Activated naive CD8-positive, alpha-beta T cell treated with anti-CD3 and anti-CD28 coated beads, Interleukin-2, amount 10 ng/mL, durations not matched to agents 7 days and 5 days (primary cell): ENCODE measurements around the gene PLEKHN1. TPM values are rescaled to one million over a fixed set of nuclear protein-coding genes. Genes with fewer than 3 reads are reported as not detected.
"Not testable (repeated sequence)": the region's sequence is repeated elsewhere in the genome, so short reads cannot be mapped to it uniquely, and the experiment has no call there.

Source experiments
- ATAC-seq: fragments of 150-1000 bp; cut with Tn5 transposase; one replicate; pipeline ENCODE4 v1.10.0; 2021; ENCODE audit warnings: low read depth, moderate library complexity
- POLR2A ChIA-PET: fragments of 350-600 bp; sonication (Branson Sonifier 250); formaldehyde crosslinking; loops from one replicate; lab custom pipeline; 2021; ENCODE audit warnings: antibody characterized with exemption; lab: Charles Lee
- DNase-seq: peaks from one replicate; pipeline ENCODE4 v3.0.0; 2021
- H3K27ac Mint-ChIP-seq: one replicate; pipeline ENCODE4 v1.8.0; 2022; ENCODE audit warnings: mild to moderate bottlenecking, mixed read lengths
- H3K27me3 Mint-ChIP-seq: one replicate; pipeline ENCODE4 v1.8.0; 2022; ENCODE audit warnings: mild to moderate bottlenecking, moderate library complexity, mixed read lengths
- H3K36me3 Mint-ChIP-seq: one replicate; pipeline ENCODE4 v1.8.0; 2021; ENCODE audit warnings: mild to moderate bottlenecking, mixed read lengths
- H3K4me1 Mint-ChIP-seq: one replicate; pipeline ENCODE4 v1.8.0; 2021; ENCODE audit warnings: mixed read lengths
- H3K4me3 Mint-ChIP-seq: one replicate; pipeline ENCODE4 v1.8.0; 2022; ENCODE audit warnings: mild to moderate bottlenecking, moderate library complexity, mixed read lengths
- H3K9me3 Mint-ChIP-seq: one replicate; pipeline ENCODE4 v1.8.0; 2021; ENCODE audit warnings: mixed read lengths
- total RNA-seq, 2 experiments: library from RNA; stranded (reverse); gene quantifications; one replicate each; pipeline ENCODE4 v1.2.3, GENCODE V29; 2021

PLEKHN1 gene
- total RNA-seq, 2 experiments from 2014 or later: 3.0 to 4.8 TPM

- H3K27ac Mint-ChIP-seq: no peak overlapping the region
- no peaks in the 10 kb centered on the region for H3K4me1 Mint-ChIP-seq
- H3K27me3 Mint-ChIP-seq: peaks cover 5% of the 10 kb centered on the region
- peaks cover 3% of the 10 kb centered on the region for H3K9me3 Mint-ChIP-seq
- no peak overlapping the region for H3K4me3 Mint-ChIP-seq
- DNase-seq (no peak), ATAC-seq (no peak)
- POLR2A ChIA-PET: no interaction called here
- H3K36me3 Mint-ChIP-seq: peaks cover 1% of the 10 kb centered on the region
Measured at GRCh38 chr1:974293-974640, 8.0 kb downstream of the PLEKHN1 start.

- ATAC-seq (no peak), DNase-seq (no peak)
- Mint-ChIP-seq H3K36me3 (peaks cover 1% of the 10 kb centered on the region), H3K27me3 (peaks cover 5% of the 10 kb centered on the region), H3K4me1 (no peaks in the 10 kb centered on the region), H3K9me3 (no peaks in the 10 kb centered on the region), H3K27ac (no peak overlapping the region), H3K4me3 (no peak overlapping the region)
- POLR2A ChIA-PET: no interaction called here
Measured at GRCh38 chr1:974687-975328, 8.5 kb downstream of the PLEKHN1 start.

DNA sequence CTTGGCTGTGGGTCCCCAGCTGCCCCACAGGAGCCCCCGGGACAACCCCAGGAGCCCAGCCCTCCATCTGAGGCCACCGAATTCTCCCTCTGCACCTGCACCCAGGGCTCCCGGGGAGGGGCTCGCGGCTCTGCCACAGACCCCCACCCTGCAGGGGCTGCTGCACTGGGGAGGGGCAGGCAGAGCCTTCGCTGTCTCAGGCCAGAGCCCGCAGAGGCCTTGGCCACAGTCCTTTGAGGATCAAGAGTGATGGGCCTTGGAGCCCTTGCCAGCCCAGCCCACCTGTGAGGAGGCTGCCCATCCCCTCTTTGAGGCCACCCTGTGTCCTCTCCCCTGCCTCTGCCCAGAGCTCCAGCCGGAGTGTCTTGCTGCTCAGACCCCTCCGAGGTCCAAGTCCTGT lies 9.1 kb downstream of the PLEKHN1 start:
- H3K4me1 Mint-ChIP-seq: no peaks in the 10 kb centered on the region
- peaks cover 1% of the 10 kb centered on the region for H3K36me3 Mint-ChIP-seq
- peaks cover 5% of the 10 kb centered on the region for H3K27me3 Mint-ChIP-seq
- POLR2A ChIA-PET: no interaction called here
- ATAC-seq (no peak), DNase-seq (no peak)
- no peak overlapping the region for H3K27ac Mint-ChIP-seq
- H3K4me3 Mint-ChIP-seq: no peak overlapping the region
- no peaks in the 10 kb centered on the region for H3K9me3 Mint-ChIP-seq

GRCh38 chr1:975896-976683 lies 9.8 kb downstream of the PLEKHN1 start:
- POLR2A ChIA-PET: no interaction called here
- Mint-ChIP-seq H3K4me1 (no peaks in the 10 kb centered on the region), H3K36me3 (peaks cover 1% of the 10 kb centered on the region), H3K9me3 (no peaks in the 10 kb centered on the region), H3K27ac (no peak overlapping the region), H3K27me3 (peaks cover 5% of the 10 kb centered on the region), H3K4me3 (no peak overlapping the region)
- DNase-seq (peak; percentile 67), ATAC-seq (peak; percentile 67)

- H3K9me3 Mint-ChIP-seq, ATAC-seq, H3K36me3 Mint-ChIP-seq, H3K27ac Mint-ChIP-seq, DNase-seq, POLR2A ChIA-PET, H3K27me3 Mint-ChIP-seq, H3K4me3 Mint-ChIP-seq, H3K4me1 Mint-ChIP-seq: not testable (repeated sequence)
Measured at GRCh38 chr1:976791-977190, 10.5 kb downstream of the PLEKHN1 start.

DNA sequence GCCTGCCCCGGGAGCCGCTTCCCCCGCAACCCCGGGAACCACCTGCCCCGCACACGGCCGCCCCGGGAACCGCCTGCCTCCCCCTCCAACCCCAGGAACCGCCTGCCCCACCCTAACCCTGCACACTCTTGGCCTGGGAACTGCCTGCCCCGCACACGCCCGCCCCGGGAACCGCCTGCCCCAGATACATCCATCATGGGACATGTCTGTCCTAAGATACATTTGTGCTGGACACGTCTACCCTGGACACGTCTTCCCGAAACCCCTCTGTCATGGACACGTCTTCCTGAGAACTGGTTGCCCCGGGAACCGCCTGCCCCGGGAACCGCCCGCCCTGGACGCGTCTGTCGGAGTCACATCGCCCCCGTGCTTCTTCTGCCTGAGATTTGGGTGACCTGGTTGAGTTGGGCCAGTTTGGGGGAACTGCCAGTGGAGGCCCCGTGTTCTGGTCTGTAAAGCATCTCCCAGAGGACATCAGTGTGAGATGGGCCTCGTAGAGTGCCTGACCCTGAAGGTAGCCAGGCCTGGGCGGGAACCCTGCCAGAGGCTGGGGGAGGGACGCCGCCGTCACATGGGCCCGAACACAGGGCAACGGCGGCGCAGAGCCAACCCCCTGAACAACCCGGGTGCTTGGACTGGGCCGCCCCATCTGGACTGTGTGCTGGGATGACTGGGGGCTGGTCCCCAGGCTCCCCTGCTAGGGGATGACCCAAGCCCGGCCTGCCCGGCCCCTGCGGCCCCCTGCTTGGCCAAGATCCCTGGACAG lies 12.0 kb downstream of the PLEKHN1 start:
- POLR2A ChIA-PET: no interaction called here
- Mint-ChIP-seq H3K27me3 (peaks cover 11% of the 10 kb centered on the region), H3K27ac (no peak overlapping the region), H3K4me3 (no peak overlapping the region), H3K4me1 (no peaks in the 10 kb centered on the region), H3K9me3 (no peaks in the 10 kb centered on the region), H3K36me3 (peaks cover 1% of the 10 kb centered on the region)
- DNase-seq: no peak
- ATAC-seq: no peak

DNA sequence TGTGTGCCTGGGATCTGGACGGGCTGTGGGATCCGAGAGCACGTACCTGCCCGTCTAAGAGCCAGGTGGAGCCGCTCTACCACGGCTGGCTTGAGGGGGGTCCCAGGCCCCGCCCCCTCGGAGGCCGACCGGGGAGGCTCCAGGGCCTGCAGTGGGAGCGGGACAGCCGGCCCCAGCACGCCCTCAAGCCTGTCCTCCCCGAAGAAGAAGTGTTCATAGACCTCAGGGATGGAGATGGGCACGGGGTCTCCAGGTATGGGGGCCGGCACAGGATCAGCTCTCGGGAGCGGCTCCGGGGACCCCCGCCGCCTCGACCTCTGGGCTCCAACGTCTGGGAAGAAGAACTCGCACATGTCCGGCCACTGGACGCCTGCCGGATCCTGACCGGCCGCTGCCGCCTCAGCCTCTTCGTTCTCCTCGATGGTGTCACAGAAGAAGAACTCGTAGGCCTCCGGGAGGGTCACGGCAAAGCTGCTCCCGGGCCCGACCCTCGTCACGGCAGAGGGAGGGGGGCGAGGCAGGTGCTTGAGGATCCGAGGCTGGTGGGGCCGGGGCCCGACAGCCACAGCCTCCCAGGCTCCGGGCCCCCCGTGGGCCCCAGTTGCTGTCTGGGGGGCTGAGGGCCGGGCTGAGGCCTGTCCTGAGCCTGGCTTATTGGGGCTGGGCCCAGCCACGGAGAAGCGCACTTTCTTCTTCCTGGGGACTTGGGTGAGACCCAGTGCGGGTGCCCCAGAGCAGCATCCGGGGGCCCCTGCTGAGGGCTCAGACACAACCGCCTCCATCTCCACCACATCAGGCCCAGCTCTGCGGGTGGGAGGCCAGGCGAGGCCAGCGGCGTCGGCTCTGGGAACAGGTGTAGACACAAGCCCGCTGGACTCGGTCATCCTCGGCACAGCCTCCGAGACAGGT lies 12.8 kb downstream of the PLEKHN1 start:
- no peak overlapping the region for H3K27ac Mint-ChIP-seq
- no peak for ATAC-seq
- DNase-seq: no peak
- H3K9me3 Mint-ChIP-seq: no peaks in the 10 kb centered on the region
- H3K4me3 Mint-ChIP-seq: no peak overlapping the region
- H3K27me3 Mint-ChIP-seq: peaks cover 11% of the 10 kb centered on the region
- POLR2A ChIA-PET: no interaction called here
- no peaks in the 10 kb centered on the region for H3K4me1 Mint-ChIP-seq
- H3K36me3 Mint-ChIP-seq: peaks cover 1% of the 10 kb centered on the region

- peaks cover 1% of the 10 kb centered on the region for H3K36me3 Mint-ChIP-seq
- POLR2A ChIA-PET: no interaction called here
- H3K4me1 Mint-ChIP-seq: no peaks in the 10 kb centered on the region
- no peak overlapping the region for H3K4me3 Mint-ChIP-seq
- ATAC-seq (no peak), DNase-seq (no peak)
- H3K27me3 Mint-ChIP-seq: peaks cover 13% of the 10 kb centered on the region
- no peaks in the 10 kb centered on the region for H3K9me3 Mint-ChIP-seq
- H3K27ac Mint-ChIP-seq: no peak overlapping the region
Measured at GRCh38 chr1:979744-980072, 13.4 kb downstream of the PLEKHN1 start.

DNA sequence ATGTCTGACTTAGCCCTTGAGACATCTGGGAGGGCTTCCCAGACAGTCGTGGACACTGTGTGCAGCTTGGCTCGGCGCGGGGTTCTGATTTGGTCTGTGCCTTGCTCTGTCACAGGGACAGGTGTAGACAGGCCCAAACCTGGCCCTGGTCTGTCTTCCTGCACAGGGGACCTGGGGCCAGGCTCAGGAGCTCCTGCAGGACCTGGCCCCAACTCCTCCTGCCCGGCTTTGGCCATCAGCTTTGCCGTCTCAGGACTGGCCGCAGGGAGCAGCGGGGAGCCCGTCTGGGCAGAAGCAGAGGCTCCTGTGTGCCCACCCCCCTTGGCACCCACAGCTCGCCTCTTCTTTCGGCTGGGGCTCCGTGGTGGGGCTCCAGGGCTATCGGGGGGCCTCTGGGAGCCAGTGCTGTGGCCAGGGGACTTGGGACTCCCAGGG lies 13.9 kb downstream of the PLEKHN1 start:
- H3K4me1 Mint-ChIP-seq: no peaks in the 10 kb centered on the region
- H3K4me3 Mint-ChIP-seq: no peak overlapping the region
- H3K27me3 Mint-ChIP-seq: peaks cover 18% of the 10 kb centered on the region
- POLR2A ChIA-PET: no interaction called here
- DNase-seq: no peak
- no peak overlapping the region for H3K27ac Mint-ChIP-seq
- no peaks in the 10 kb centered on the region for H3K9me3 Mint-ChIP-seq
- H3K36me3 Mint-ChIP-seq: peaks cover 1% of the 10 kb centered on the region
- no peak for ATAC-seq

DNA sequence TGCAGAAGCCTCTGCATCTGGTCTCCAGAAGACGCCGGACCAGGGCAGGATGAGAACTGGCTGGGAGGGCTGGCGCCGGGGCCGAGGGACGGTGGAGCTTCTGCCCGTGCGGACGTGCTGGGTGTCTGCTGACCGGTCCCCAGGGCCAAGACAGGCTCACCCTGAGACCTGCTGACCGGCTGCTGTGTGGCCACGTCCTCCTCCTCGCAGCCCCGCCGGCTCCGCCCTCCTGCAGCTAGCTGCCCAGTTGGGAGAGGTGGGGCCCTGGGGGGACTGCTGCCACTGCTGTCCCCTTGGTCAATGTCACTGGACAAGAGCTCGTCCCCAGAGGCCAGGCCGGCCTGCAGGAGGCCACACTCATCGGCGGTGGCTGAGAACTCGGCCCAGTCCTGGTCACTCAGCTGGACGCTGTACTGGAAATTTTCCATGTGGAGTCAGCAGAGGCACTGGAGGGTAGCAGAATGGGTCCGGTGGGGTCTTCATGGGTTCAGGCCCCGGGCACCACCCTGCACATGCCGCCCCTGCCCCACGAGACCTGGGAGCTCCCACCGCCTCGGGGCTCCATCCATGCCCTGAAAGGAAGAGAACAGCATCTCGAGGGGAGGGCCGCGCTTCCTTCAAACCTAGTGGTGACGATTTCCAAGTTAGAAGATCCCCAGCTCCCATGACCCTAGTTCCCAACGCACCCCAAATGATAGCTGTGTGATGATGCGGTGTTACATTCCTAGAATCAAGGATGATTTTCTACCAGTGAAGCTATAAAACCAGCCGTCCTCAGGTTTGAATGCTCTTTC lies 14.5 kb downstream of the PLEKHN1 start:
- H3K27ac Mint-ChIP-seq: no peak overlapping the region
- peaks cover 20% of the 10 kb centered on the region for H3K27me3 Mint-ChIP-seq
- DNase-seq: no peak
- H3K4me1 Mint-ChIP-seq: no peaks in the 10 kb centered on the region
- POLR2A ChIA-PET: no interaction called here
- no peak for ATAC-seq
- peaks cover 1% of the 10 kb centered on the region for H3K36me3 Mint-ChIP-seq
- no peaks in the 10 kb centered on the region for H3K9me3 Mint-ChIP-seq
- H3K4me3 Mint-ChIP-seq: no peak overlapping the region

GRCh38 chr1:981491-981954 lies 15.2 kb downstream of the PLEKHN1 start:
- Mint-ChIP-seq H3K36me3 (peaks cover 1% of the 10 kb centered on the region), H3K4me1 (no peaks in the 10 kb centered on the region), H3K9me3 (no peaks in the 10 kb centered on the region), H3K27ac (no peak overlapping the region), H3K27me3 (peaks cover 19% of the 10 kb centered on the region), H3K4me3 (no peak overlapping the region)
- DNase-seq: no peak
- ATAC-seq: no peak
- POLR2A ChIA-PET: no interaction called here

DNA sequence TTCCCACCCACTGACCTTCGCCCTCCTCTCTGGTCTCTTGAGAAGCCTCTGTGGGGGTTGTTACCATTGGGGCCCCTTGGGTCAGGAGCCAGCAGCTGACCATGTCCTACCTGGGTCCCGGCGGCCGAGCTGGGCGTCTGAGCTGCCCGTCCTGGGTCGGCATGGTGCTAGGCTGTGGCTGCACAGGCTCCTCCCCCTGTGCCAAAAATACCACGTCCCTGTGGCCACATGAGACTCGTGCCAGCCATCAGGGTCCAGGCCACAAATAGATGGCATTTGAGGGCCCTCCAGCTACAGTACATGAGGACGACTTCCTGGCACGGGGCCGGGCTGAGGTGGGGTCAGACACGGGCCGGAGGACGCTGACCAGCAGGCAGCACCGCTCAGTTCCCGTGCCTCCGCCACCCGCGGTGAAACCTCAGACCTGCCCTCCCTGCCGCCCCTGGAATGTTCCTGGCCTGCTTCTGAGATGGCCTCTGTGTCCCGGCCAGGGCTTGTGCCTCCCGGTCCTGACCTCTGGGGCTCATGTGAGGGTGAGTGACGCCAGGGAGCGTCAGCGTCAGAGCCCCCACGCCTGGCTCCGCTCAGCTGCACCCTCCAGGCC lies 15.8 kb downstream of the PLEKHN1 start, which contains the start of gene PERM1:
Gene PERM1 (minus strand): TSS at position 139 of the 604 bp plus-strand sequence. CDS start 1,064 bp downstream, outside the sequence.
- ATAC-seq (no peak), DNase-seq (no peak)
- no peak within 1 kb of the TSS for H3K4me3 Mint-ChIP-seq
- H3K27me3 Mint-ChIP-seq: peaks cover 19% of the 10 kb centered on the region
- POLR2A ChIA-PET: no interaction called here
- no peaks in the 10 kb centered on the region for H3K4me1 Mint-ChIP-seq
- H3K36me3 Mint-ChIP-seq: peaks cover 1% of the 10 kb centered on the region
- H3K9me3 Mint-ChIP-seq: no peaks in the 10 kb centered on the region
- H3K27ac Mint-ChIP-seq: no peak within 1 kb of the TSS
